C4-2B (cell line): ENCODE measurements around the gene ATF3.

Experiments used
- ZFX ChIP-seq: fragments of 450-650 bp; IDR thresholded peaks from 2 replicates; pipeline ENCODE4 v1.6.1; 2017
- TF ChIP-seq, protein P1 (sequence below): fragments of 450-650 bp; conservative IDR thresholded peaks from 2 replicates; pipeline ENCODE4 v1.5.1; 2017; ENCODE audit warnings: mild to moderate bottlenecking

DNA sequence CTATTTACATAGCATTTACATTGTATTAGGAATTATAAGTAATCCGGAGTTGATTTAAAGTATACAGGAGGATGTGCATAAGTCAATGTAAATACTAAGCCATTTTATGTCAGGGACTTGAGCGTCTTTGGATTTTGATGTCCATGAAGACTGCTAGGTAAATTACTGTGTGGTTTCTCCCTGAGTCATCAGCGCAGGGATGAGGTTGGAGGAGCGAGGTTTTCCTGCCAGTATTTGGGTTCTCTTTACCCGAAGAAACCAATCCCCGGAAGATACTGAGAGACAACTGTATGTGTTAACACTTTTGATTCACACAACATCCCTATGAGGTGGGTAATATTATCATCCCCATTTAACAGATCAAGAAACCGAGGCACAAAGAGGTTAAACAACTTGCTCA is 61.7 kb downstream of the ATF3 start:
- TF ChIP-seq, protein P1, sequence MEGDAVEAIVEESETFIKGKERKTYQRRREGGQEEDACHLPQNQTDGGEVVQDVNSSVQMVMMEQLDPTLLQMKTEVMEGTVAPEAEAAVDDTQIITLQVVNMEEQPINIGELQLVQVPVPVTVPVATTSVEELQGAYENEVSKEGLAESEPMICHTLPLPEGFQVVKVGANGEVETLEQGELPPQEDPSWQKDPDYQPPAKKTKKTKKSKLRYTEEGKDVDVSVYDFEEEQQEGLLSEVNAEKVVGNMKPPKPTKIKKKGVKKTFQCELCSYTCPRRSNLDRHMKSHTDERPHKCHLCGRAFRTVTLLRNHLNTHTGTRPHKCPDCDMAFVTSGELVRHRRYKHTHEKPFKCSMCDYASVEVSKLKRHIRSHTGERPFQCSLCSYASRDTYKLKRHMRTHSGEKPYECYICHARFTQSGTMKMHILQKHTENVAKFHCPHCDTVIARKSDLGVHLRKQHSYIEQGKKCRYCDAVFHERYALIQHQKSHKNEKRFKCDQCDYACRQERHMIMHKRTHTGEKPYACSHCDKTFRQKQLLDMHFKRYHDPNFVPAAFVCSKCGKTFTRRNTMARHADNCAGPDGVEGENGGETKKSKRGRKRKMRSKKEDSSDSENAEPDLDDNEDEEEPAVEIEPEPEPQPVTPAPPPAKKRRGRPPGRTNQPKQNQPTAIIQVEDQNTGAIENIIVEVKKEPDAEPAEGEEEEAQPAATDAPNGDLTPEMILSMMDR = no peak
- TF ChIP-seq ZFX = no peak
